ENCODE measurements around the gene EHD4. TPM values are rescaled to one million over a fixed set of nuclear protein-coding genes. Genes with fewer than 3 reads are reported as not detected.

The EHD4 gene
- total and polyA plus RNA-seq, 2 donors = 7.3 to 11.8 TPM

DNA sequence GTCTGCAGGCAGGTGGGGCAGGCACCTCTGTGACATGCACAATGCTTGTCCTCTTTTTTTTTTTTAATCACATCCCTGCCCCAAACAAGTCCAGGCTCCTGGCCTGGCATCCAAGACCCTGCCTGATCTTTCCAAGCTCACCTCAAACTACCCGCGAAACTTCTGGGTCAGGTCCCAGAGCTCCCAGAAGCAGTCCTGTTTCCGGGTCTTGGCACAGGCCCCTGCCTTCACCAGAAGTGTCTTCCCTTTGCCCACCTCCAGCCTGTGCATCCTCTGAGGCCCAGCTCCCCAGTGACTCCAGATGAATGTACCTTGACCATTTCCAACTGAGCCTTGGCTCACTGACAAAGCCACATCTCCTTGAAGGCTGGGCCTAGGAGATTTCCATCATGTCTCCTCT, 25.5 kb upstream of the EHD4 start:
- WGBS = 94% methylated on average over 3 of the region's 3 CpGs

GRCh38 chr15:41996921-41997592, 24.7 kb upstream of the EHD4 start:
- Histone ChIP-seq H3K9me3 (ENCODE audit: control insufficient read depth in 2 of 2, insufficient read depth in 1 of 2, low read length in 1 of 2) (no peaks in the 10 kb centered on the region), H3K4me1 (ENCODE audit: control insufficient read depth in 2 of 2, insufficient read depth in 2 of 2, low read length in 2 of 2) (no peaks in the 10 kb centered on the region), H3K4me3 (ENCODE audit: low read length in 2 of 2) (no peak overlapping the region), H3K27ac (ENCODE audit: low read depth in 1 of 2, low read length in 1 of 2) (no peak overlapping the region), H3K36me3 (ENCODE audit: control insufficient read depth in 2 of 2, insufficient read depth in 2 of 2, low read length in 1 of 2) (no peaks in the 10 kb centered on the region), H3K27me3 (ENCODE audit: control insufficient read depth in 2 of 2, insufficient read depth in 1 of 2, low read length in 1 of 2) (peaks cover 0 to 2% of the 10 kb centered on the region in 2 donors)
- DNase-seq (ENCODE audit: low read depth in 6 of 9, low spot score in 9 of 9) = no peak
- WGBS = 95% methylated on average over 13 of the region's 13 CpGs

More for the DNA sequence above, 25.5 kb upstream of the EHD4 start:
- Histone ChIP-seq H3K27ac (ENCODE audit: low read depth in 1 of 2, low read length in 1 of 2) (no peak overlapping the region), H3K27me3 (ENCODE audit: control insufficient read depth in 2 of 2, insufficient read depth in 1 of 2, low read length in 1 of 2) (peaks cover 0 to 4% of the 10 kb centered on the region in 2 donors), H3K36me3 (ENCODE audit: control insufficient read depth in 2 of 2, insufficient read depth in 2 of 2, low read length in 1 of 2) (no peaks in the 10 kb centered on the region), H3K4me1 (ENCODE audit: control insufficient read depth in 2 of 2, insufficient read depth in 2 of 2, low read length in 2 of 2) (no peaks in the 10 kb centered on the region), H3K4me3 (ENCODE audit: low read length in 2 of 2) (no peak overlapping the region), H3K9me3 (ENCODE audit: control insufficient read depth in 2 of 2, insufficient read depth in 1 of 2, low read length in 1 of 2) (no peaks in the 10 kb centered on the region)
- DNase-seq (ENCODE audit: low read depth in 6 of 9, low spot score in 9 of 9) = no peak

DNA sequence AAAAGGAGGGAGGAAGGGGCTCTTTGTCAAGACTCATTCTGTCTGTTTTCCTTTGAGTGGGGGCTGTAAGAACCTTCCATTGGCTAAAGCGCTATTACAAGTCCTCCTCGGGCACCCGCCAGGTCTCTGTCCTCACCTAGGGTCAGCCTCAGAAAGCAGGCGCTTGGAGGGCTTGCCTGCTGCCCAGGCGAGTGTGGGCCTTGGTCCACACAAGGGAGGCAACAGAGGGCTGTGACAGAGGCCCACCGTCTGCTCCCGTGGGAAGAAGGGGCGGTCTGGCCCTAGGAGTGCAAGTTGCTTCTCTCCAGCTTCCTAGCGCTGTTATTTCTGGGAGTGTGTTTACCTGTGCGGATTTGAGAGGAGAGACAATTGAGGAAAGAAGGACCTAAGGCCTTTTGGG, 24.0 kb upstream of the EHD4 start:
- DNase-seq (ENCODE audit: low read depth in 6 of 9, low spot score in 9 of 9) = no peak
- Histone ChIP-seq H3K9me3 (ENCODE audit: control insufficient read depth in 2 of 2, insufficient read depth in 1 of 2, low read length in 1 of 2) (no peaks in the 10 kb centered on the region), H3K4me1 (ENCODE audit: control insufficient read depth in 2 of 2, insufficient read depth in 2 of 2, low read length in 2 of 2) (no peaks in the 10 kb centered on the region), H3K27ac (ENCODE audit: low read depth in 1 of 2, low read length in 1 of 2) (no peak overlapping the region), H3K36me3 (ENCODE audit: control insufficient read depth in 2 of 2, insufficient read depth in 2 of 2, low read length in 1 of 2) (no peaks in the 10 kb centered on the region), H3K27me3 (ENCODE audit: control insufficient read depth in 2 of 2, insufficient read depth in 1 of 2, low read length in 1 of 2) (peaks cover 0 to 2% of the 10 kb centered on the region in 2 donors), H3K4me3 (ENCODE audit: low read length in 2 of 2) (no peak overlapping the region)
- 97% methylated on average over 10 of the region's 10 CpGs for WGBS

DNA sequence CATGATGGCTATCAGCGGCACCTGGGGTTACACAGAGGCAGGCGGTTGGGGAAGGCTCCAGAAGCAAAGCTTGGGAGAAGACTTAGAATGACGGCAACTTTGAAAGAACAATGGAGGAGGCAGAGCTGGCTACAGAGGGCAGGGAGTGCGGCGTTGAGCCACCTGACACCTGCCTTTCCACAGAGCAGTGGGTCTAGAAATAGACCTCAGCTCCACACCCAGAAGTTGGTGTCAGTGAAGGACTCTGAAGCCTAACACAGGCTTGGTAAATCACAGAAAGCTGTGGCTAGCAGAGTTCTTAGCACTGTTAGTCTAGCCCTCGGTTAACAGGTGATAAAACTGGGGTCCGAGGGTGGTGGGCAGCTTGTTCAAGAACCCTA, 23.1 kb upstream of the EHD4 start:
- Histone ChIP-seq H3K27me3 (ENCODE audit: control insufficient read depth in 2 of 2, insufficient read depth in 1 of 2, low read length in 1 of 2) (peaks cover 0 to 2% of the 10 kb centered on the region in 2 donors), H3K27ac (ENCODE audit: low read depth in 1 of 2, low read length in 1 of 2) (no peak overlapping the region), H3K4me1 (ENCODE audit: control insufficient read depth in 2 of 2, insufficient read depth in 2 of 2, low read length in 2 of 2) (no peaks in the 10 kb centered on the region), H3K4me3 (ENCODE audit: low read length in 2 of 2) (no peak overlapping the region), H3K9me3 (ENCODE audit: control insufficient read depth in 2 of 2, insufficient read depth in 1 of 2, low read length in 1 of 2) (no peaks in the 10 kb centered on the region), H3K36me3 (ENCODE audit: control insufficient read depth in 2 of 2, insufficient read depth in 2 of 2, low read length in 1 of 2) (no peaks in the 10 kb centered on the region)
- DNase-seq (ENCODE audit: low read depth in 6 of 9, low spot score in 9 of 9) = no peak
- WGBS = 98% methylated on average over 7 of the region's 7 CpGs

- no peak overlapping the region for H3K4me3 ChIP-seq (ENCODE audit: low read length in 2 of 2)
- peaks cover 0 to under 1% of the 10 kb centered on the region in 2 donors for H3K27me3 ChIP-seq (ENCODE audit: control insufficient read depth in 2 of 2, insufficient read depth in 1 of 2, low read length in 1 of 2)
- no peak for DNase-seq (ENCODE audit: low read depth in 6 of 9, low spot score in 9 of 9)
- no peak overlapping the region for H3K27ac ChIP-seq (ENCODE audit: low read depth in 1 of 2, low read length in 1 of 2)
- 87% methylated on average over 10 of the region's 10 CpGs for WGBS
- H3K36me3 ChIP-seq (ENCODE audit: control insufficient read depth in 2 of 2, insufficient read depth in 2 of 2, low read length in 1 of 2) = no peaks in the 10 kb centered on the region
- no peaks in the 10 kb centered on the region for H3K4me1 ChIP-seq (ENCODE audit: control insufficient read depth in 2 of 2, insufficient read depth in 2 of 2, low read length in 2 of 2)
- no peaks in the 10 kb centered on the region for H3K9me3 ChIP-seq (ENCODE audit: control insufficient read depth in 2 of 2, insufficient read depth in 1 of 2, low read length in 1 of 2)
Measured at GRCh38 chr15:41994772-41995475, 22.6 kb upstream of the EHD4 start.

DNA sequence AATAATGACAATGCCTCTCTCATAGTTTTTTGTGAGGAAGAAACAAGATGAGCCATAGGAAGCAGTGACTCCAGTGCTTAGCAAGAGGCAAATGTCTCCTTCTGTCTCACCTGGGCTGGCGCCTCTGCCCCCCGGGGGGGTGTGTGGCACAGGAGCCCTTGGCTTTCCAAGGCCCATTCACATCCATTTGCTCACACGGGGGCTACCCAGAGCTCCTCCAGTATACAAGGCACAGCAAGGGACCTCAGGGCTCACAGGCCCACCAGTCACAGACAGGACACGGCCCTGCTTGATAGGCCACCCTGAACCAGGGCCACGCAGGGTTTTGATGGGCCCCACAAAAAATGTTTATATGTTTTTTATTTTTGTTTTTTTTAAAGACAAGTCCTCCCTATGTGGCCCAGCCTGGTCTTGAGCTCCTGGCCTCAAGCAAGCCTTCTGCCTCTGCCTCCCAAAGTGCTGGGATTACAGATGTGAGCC, 21.9 kb upstream of the EHD4 start:
- no peaks in the 10 kb centered on the region for H3K36me3 ChIP-seq (ENCODE audit: control insufficient read depth in 2 of 2, insufficient read depth in 2 of 2, low read length in 1 of 2)
- H3K27ac ChIP-seq (ENCODE audit: low read depth in 1 of 2, low read length in 1 of 2) = no peak overlapping the region
- H3K4me3 ChIP-seq (ENCODE audit: low read length in 2 of 2) = no peak overlapping the region
- no peaks in the 10 kb centered on the region for H3K27me3 ChIP-seq (ENCODE audit: control insufficient read depth in 2 of 2, insufficient read depth in 1 of 2, low read length in 1 of 2)
- 84% methylated on average over 5 of the region's 5 CpGs for WGBS
- H3K9me3 ChIP-seq (ENCODE audit: control insufficient read depth in 2 of 2, insufficient read depth in 1 of 2, low read length in 1 of 2) = no peaks in the 10 kb centered on the region
- DNase-seq (ENCODE audit: low read depth in 6 of 9, low spot score in 9 of 9) = no peak
- H3K4me1 ChIP-seq (ENCODE audit: control insufficient read depth in 2 of 2, insufficient read depth in 2 of 2, low read length in 2 of 2) = no peaks in the 10 kb centered on the region

DNA sequence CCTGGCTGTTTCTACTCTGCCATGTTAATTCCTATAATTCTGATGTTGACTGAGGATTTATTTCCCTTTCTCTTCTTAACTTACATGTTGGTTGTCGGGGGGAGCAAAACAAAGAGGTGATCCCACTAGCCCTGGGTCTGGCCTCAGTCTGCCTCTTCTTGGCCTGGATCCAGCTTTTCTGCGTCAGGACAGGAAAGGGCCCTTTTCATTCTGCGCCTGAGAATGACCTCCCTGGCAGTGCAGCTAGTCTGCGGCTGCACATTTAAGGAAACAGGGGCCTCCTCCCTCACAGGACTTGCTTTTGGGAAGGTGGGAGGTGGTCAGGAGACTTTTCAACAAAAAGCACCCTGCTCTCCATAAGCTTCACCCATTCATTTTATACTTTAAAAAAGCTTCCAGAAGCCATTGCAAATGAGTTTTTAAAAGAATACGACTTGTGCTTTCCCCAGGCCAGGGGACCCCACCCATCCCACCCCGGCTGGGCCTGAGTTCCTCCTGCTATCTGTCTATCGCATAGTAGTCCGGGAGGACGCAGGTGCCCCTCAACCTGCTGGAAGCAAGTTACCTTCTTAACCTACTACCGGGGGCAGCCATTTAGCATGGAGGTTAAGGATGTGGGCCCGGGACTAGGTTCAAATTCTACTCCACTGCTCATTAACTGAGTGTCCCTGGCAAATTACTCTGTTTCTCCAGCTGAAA, 21.3 kb upstream of the EHD4 start:
- no peak for DNase-seq (ENCODE audit: low read depth in 6 of 9, low spot score in 9 of 9)
- Histone ChIP-seq H3K36me3 (ENCODE audit: control insufficient read depth in 2 of 2, insufficient read depth in 2 of 2, low read length in 1 of 2) (no peaks in the 10 kb centered on the region), H3K27me3 (ENCODE audit: control insufficient read depth in 2 of 2, insufficient read depth in 1 of 2, low read length in 1 of 2) (no peaks in the 10 kb centered on the region), H3K9me3 (ENCODE audit: control insufficient read depth in 2 of 2, insufficient read depth in 1 of 2, low read length in 1 of 2) (no peaks in the 10 kb centered on the region), H3K4me3 (ENCODE audit: low read length in 2 of 2) (no peak overlapping the region), H3K27ac (ENCODE audit: low read depth in 1 of 2, low read length in 1 of 2) (no peak overlapping the region), H3K4me1 (ENCODE audit: control insufficient read depth in 2 of 2, insufficient read depth in 2 of 2, low read length in 2 of 2) (no peaks in the 10 kb centered on the region)
- WGBS = 96% methylated on average over 11 of the region's 11 CpGs

GRCh38 chr15:41992803-41993190, 20.4 kb upstream of the EHD4 start:
- no peaks in the 10 kb centered on the region for H3K4me1 ChIP-seq (ENCODE audit: control insufficient read depth in 2 of 2, insufficient read depth in 2 of 2, low read length in 2 of 2)
- no peaks in the 10 kb centered on the region for H3K27me3 ChIP-seq (ENCODE audit: control insufficient read depth in 2 of 2, insufficient read depth in 1 of 2, low read length in 1 of 2)
- H3K4me3 ChIP-seq (ENCODE audit: low read length in 2 of 2) = no peak overlapping the region
- no peaks in the 10 kb centered on the region for H3K9me3 ChIP-seq (ENCODE audit: control insufficient read depth in 2 of 2, insufficient read depth in 1 of 2, low read length in 1 of 2)
- DNase-seq (ENCODE audit: low read depth in 6 of 9, low spot score in 9 of 9) = no peak
- WGBS = 97% methylated on average over 7 of the region's 7 CpGs
- no peaks in the 10 kb centered on the region for H3K36me3 ChIP-seq (ENCODE audit: control insufficient read depth in 2 of 2, insufficient read depth in 2 of 2, low read length in 1 of 2)
- no peak overlapping the region for H3K27ac ChIP-seq (ENCODE audit: low read depth in 1 of 2, low read length in 1 of 2)

DNA sequence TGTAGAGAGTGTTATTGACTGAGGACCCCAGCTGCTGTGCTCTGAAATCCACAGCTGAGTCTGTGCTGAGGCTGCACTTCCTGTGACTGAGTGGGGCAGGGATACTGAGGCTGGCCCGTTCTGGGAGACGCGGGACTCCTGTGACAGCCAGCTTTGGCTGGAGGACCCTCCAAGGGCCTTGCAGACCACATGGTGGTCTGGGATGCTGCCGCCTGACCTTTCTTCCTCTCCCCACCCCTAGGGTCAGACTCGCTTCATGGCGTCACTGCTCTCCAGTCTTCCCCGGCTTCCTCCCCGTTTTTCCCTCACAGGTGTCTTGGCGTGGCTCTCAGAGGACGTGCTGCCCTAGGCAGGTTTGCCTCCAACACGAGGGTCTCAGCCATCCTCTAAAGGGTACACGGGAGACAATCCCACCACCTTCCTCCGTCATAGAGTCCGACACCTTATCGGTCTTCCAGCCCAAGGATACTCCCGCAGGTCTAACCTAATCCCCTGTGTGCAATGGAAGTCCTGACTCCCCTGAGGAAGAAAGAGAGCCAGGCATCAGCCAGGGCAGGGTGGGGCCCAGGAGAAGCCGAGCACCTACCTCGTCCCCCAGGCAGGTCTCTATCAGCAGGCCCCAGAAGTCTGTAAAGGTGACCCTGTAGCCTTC, 19.9 kb upstream of the EHD4 start:
- H3K9me3 ChIP-seq (ENCODE audit: control insufficient read depth in 2 of 2, insufficient read depth in 1 of 2, low read length in 1 of 2) = no peaks in the 10 kb centered on the region
- DNase-seq (ENCODE audit: low read depth in 6 of 9, low spot score in 9 of 9) = no peak
- 98% methylated on average over 18 of the region's 18 CpGs for WGBS
- no peaks in the 10 kb centered on the region for H3K27me3 ChIP-seq (ENCODE audit: control insufficient read depth in 2 of 2, insufficient read depth in 1 of 2, low read length in 1 of 2)
- H3K27ac ChIP-seq (ENCODE audit: low read depth in 1 of 2, low read length in 1 of 2) = no peak overlapping the region
- no peaks in the 10 kb centered on the region for H3K36me3 ChIP-seq (ENCODE audit: control insufficient read depth in 2 of 2, insufficient read depth in 2 of 2, low read length in 1 of 2)
- no peaks in the 10 kb centered on the region for H3K4me1 ChIP-seq (ENCODE audit: control insufficient read depth in 2 of 2, insufficient read depth in 2 of 2, low read length in 2 of 2)
- H3K4me3 ChIP-seq (ENCODE audit: low read length in 2 of 2) = no peak overlapping the region
